ENCODE measurements around the gene SH3RF3.

GRCh38 chr2:109213646-109214433 lies 84.8 kb downstream of the SH3RF3 start:
- TF ChIP-seq YY1 (IDR thresholded peaks at IDR 0.05; ENCODE audit: insufficient read depth, insufficient read length) (no peak), SUZ12 (IDR thresholded peaks at IDR 0.05; ENCODE audit: extremely low read depth, insufficient read depth, insufficient read length) (no peak)

Measured in NT2/D1 (cell line).